Right ventricle myocardium superior (tissue), 1 donor: ENCODE measurements around the gene TFCP2. TPM values are rescaled to one million over a fixed set of nuclear protein-coding genes. Genes with fewer than 3 reads are reported as not detected.

Experiments
- ATAC-seq: fragments of 200-7000 bp; cut with Tn5 transposase; one replicate; pipeline ENCODE4 v1.9.1; 2020; ENCODE audit warnings: mild to moderate bottlenecking; ENCODE audit not compliant: poor library complexity
- DNase-seq: peaks from one replicate; pipeline ENCODE4 v3.0.0-alpha.2; 2020
- intact Hi-C: fragments of 100-400 bp; cut with DNase I; formaldehyde crosslinking; loops from one replicate; pipeline ENCODE4 v1.11.2; 2022
- total RNA-seq: library from RNA; stranded (reverse); fragmentation: NEBNext Ultra II Directional; extraction: Animal tissue kit (Norgen Biotek cat#: 25700); gene quantifications from one replicate; pipeline ENCODE4 v1.2.1, GENCODE V29; 2021
- donor health status: DM: no; HTN: yes; CAD: no; lungs with severe emphysema.

TFCP2 gene
- total RNA-seq, 1 donor from 2014 or later: 23.3 TPM

- intact Hi-C loops: no loop called here
- DNase-seq (no peak), ATAC-seq (peak; percentile 2)
These were observed 936 bp downstream of the TFCP2 start for GRCh38 chr12:51171884-51172514.

- ATAC-seq: no peak
- DNase-seq: no peak
- intact Hi-C loops: no loop called here
These were observed 9.1 kb downstream of the TFCP2 start for GRCh38 chr12:51163795-51164194.

GRCh38 chr12:51162217-51162616 is 10.7 kb downstream of the TFCP2 start:
- no peak for DNase-seq
- ATAC-seq: no peak
- intact Hi-C loops: no loop called here

- ATAC-seq (peak; percentile 48), DNase-seq (no peak)
- intact Hi-C loops: no loop called here
These were observed 12.0 kb downstream of the TFCP2 start for GRCh38 chr12:51160814-51161459.

GRCh38 chr12:51156245-51156765 is 16.6 kb downstream of the TFCP2 start:
- intact Hi-C loops: no loop called here
- ATAC-seq (no peak), DNase-seq (no peak)

- DNase-seq (no peak), ATAC-seq (no peak)
- intact Hi-C loops: no loop called here
These were observed 20.0 kb downstream of the TFCP2 start for GRCh38 chr12:51152953-51153352.

- intact Hi-C loops: no loop called here
- DNase-seq: no peak
- no peak for ATAC-seq
These were observed 22.2 kb downstream of the TFCP2 start for GRCh38 chr12:51150777-51151176.

GRCh38 chr12:51147309-51147708 is 25.6 kb downstream of the TFCP2 start:
- intact Hi-C loops: no loop called here
- ATAC-seq (no peak), DNase-seq (no peak)

GRCh38 chr12:51139292-51139844 is 33.6 kb downstream of the TFCP2 start:
- DNase-seq: no peak
- intact Hi-C loops: no loop called here
- ATAC-seq: no peak

GRCh38 chr12:51132693-51133092 is 40.2 kb downstream of the TFCP2 start:
- ATAC-seq: no peak
- intact Hi-C loops: no loop called here

GRCh38 chr12:51131745-51132521 is 41.0 kb downstream of the TFCP2 start:
- no peak for ATAC-seq
- no peak for DNase-seq
- intact Hi-C loops: no loop called here

More at GRCh38 chr12:51132693-51133092, 40.2 kb downstream of the TFCP2 start:
- no peak for DNase-seq

- no peak for ATAC-seq
- no peak for DNase-seq
- intact Hi-C loops: no loop called here
These were observed 44.0 kb downstream of the TFCP2 start for GRCh38 chr12:51128919-51129318.

GRCh38 chr12:51127050-51127729 is 45.7 kb downstream of the TFCP2 start:
- ATAC-seq (no peak), DNase-seq (no peak)
- intact Hi-C loops: no loop called here

- DNase-seq (no peak), ATAC-seq (no peak)
- intact Hi-C loops: no loop called here
These were observed 46.6 kb downstream of the TFCP2 start for GRCh38 chr12:51126297-51126696.

- ATAC-seq: no peak
- DNase-seq: no peak
- intact Hi-C loops: no loop called here
These were observed 48.4 kb downstream of the TFCP2 start for GRCh38 chr12:51124504-51124903.

- no peak for ATAC-seq
- DNase-seq: no peak
- intact Hi-C loops: no loop called here
These were observed 50.1 kb downstream of the TFCP2 start for GRCh38 chr12:51122844-51123243.

- intact Hi-C loops: no loop called here
- ATAC-seq (no peak), DNase-seq (no peak)
These were observed 54.2 kb downstream of the TFCP2 start for GRCh38 chr12:51118706-51119105.

GRCh38 chr12:51115533-51115932 is 57.4 kb downstream of the TFCP2 start:
- DNase-seq: no peak
- intact Hi-C loops: no loop called here
- ATAC-seq: no peak

GRCh38 chr12:51108136-51108535 is 64.8 kb downstream of the TFCP2 start:
- intact Hi-C loops: no loop called here
- no peak for DNase-seq
- no peak for ATAC-seq
